ENCODE measurements around the gene TACC2.

Gene TACC2

GRCh38 chr10:122141821-122142640, 153.1 kb downstream of the TACC2 start:
- DNase-seq (ENCODE audit: low read depth in 4 of 4, low spot score in 1 of 4) = no peak

GRCh38 chr10:122142641-122143237, 153.8 kb downstream of the TACC2 start:
- peak in 1 of 4 experiments; percentile 10 for DNase-seq (ENCODE audit: low read depth in 4 of 4, low spot score in 1 of 4)

DNA sequence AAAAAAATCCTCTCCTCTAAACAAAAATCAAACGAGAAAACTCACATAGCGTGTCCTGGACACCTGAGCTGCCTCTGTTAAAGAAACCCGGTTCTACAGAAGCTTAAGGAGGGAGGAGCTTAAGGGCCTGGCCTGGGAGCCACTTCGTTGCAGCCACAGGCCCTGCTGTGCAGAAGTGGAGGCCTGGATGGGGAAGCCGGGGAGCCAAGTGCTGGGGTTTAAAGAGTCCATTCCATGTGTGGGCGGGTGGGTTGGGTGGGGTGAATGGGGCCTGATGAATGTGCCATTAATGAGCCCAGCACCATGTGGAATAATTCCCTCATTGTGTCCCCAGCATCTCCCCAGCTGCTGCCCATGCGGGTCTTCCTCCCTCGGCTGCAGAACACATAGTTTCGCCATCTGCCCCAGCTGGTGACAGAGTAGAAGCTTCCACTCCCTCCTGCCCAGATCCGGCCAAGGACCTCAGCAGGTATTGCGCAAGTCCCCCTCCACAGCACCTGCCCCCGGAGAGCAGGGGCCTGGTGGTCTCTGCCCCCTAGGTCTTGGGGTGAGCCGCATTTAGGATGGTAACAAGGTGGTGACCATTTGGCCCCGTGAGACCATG, 154.4 kb downstream of the TACC2 start:
- DNase-seq (ENCODE audit: low read depth in 4 of 4, low spot score in 1 of 4) = no peak

DNA sequence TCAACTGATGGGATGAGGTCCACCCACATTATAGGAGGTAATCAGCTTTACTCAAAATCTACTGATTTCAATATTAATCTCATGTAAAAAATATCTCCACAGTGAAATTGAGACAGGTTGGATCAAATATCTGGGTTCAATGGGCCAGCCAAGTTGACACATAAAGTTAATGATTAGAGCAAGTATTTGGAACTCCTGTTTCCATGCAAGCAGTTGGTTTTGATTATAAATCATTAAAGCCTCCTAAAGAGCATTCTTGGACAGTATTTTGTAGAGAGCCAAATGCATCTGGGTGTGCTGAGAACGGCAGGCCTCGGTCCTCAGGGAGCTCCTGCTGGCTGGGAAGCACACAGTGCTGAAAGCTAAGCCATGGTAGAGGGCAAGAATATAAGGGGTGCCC, 155.2 kb downstream of the TACC2 start:
- no peak for DNase-seq (ENCODE audit: low read depth in 4 of 4, low spot score in 1 of 4)

DNA sequence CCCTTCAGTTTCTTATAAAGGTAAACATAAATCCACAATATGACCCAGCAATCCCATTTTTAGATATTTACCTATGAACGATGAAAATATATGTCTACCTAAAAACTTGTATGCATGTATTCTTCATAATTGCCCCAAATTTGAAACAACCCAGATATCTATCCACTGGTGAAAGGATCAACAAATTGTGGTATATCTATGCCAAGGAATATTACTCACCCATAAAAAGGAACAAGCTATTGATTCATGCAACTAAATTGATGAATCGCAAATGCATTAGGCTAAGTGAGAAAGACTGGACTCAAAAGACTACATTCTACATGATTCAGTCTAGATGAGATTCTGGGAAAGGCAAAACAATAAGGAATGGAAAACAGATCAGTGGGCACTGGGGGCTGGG, 156.2 kb downstream of the TACC2 start:
- DNase-seq (ENCODE audit: low read depth in 4 of 4, low spot score in 1 of 4) = no peak

DNA sequence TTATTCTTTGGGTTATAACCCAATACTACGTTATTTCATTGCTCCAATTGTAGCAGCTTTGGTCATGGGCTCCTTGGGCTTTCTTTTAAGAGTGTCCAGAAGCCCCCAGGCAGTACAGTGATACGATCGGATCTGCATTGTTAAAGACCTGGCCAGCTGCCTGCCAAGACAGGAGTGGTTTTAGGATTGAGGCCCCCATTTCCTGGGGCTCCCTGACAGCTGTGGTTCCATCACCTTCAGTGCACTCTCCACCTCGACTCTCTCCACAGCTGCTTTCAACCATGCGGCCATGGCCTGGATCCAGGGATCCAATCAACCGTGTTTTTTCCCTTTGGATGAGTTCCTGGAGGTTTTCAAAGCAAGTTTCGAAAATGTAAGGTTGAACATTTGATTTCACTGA, 158.7 kb downstream of the TACC2 start:
- DNase-seq (ENCODE audit: low read depth in 4 of 4, low spot score in 1 of 4) = no peak

- no peak for DNase-seq (ENCODE audit: low read depth in 4 of 4, low spot score in 1 of 4)
Measured at GRCh38 chr10:122148876-122149560, 160.1 kb downstream of the TACC2 start.

- no peak for DNase-seq (ENCODE audit: low read depth in 4 of 4, low spot score in 1 of 4)
Measured at GRCh38 chr10:122149561-122150505, 160.9 kb downstream of the TACC2 start.

DNA sequence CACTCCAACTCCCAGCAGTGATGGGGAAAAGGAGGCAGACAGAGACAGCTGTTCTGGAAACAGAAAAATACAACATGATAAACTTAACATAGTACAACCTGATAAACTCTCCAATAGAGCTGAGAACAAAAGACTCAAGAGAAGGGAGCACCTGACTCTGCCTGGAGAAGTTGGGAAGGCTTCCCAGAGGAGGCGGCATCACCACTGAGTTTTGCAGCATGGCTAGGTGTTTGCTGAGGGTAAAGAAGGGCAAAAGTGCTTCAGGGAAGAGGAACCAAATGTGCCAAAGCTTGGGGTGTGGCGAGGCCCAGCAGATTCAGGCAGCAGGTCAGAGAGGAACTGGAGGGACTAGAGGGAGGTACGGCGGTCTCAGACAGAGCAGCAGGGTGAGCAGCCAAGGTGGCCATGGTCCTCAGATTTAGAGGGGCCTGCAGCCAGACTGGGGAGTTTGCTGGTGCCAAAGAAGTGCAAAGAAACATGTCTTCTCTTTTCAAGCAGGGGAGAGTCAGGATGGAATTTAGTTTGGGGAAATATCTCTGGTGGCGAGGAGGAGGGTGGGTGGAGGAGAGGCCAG, 162.2 kb downstream of the TACC2 start:
- DNase-seq (ENCODE audit: low read depth in 4 of 4, low spot score in 1 of 4) = no peak

GRCh38 chr10:122152544-122152943, 163.6 kb downstream of the TACC2 start:
- DNase-seq (ENCODE audit: low read depth in 4 of 4, low spot score in 1 of 4) = no peak

DNA sequence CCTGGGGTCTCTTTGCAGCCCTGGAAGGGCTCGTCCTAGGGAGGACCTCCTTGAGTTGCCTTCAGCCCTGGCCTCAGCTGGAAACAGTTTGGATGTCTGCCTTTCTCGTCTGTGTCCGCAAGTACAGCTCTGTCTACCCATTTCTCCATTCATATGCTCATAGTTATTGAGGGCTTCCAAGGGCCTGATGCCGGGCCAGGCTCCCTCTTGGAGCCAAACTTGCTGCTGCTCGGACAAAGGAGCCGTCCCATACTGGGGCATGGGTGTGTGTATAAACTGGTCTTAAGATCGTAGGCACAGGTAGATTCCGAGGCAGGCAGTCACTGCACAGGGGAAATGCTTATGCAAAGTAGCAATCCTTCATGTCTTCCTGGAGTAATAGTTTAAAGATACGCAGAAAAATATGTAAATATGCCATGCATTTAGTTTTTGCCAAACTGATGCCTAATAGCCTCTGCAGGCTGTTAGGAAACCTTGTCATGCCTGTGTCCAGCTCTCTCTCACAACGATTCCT, 165.1 kb downstream of the TACC2 start:
- no peak for DNase-seq (ENCODE audit: low read depth in 4 of 4, low spot score in 1 of 4)

DNA sequence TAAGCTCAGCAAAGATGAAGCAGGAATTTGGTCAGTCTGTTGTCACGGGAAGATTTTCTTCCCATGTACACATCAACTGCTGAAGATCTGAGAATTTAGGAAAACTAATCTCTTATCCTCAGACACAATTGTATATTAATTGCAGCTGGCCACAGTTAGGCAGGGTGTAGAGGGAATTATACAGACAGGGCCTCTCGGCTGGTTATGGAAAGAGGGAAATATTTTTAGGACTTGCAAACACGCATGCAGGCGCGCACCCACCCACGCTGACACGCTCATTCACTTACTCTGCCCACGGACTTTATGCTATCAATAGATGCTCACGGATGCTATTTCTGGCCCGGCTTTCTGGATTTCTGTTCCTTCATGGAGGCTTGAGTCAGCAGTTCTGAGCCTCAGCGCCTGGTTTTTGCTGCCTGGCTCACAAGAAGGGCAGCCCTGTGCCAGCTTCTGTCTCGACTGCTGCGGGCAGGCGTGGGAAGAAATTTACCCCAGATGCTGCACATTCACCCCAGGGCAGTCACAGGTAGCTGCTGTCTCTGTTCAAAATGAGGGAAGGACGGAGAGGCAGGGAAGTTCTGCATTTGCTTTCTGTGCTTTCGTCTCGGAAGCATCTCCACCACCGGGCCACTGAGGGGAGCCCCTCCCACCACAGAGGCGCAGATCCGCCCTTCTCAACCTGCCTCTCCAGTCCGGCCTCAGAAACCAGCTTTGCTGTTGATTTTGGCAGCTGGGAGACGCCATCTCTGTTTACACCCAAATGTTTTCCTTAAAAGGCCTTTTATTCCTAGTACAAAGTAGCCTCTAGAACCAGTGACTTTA, 165.8 kb downstream of the TACC2 start:
- DNase-seq (ENCODE audit: low read depth in 4 of 4, low spot score in 1 of 4) = no peak

GRCh38 chr10:122157451-122157850, 168.5 kb downstream of the TACC2 start:
- no peak for DNase-seq (ENCODE audit: low read depth in 4 of 4, low spot score in 1 of 4)

GRCh38 chr10:122158362-122158761, 169.4 kb downstream of the TACC2 start:
- DNase-seq (ENCODE audit: low read depth in 4 of 4, low spot score in 1 of 4) = no peak

DNA sequence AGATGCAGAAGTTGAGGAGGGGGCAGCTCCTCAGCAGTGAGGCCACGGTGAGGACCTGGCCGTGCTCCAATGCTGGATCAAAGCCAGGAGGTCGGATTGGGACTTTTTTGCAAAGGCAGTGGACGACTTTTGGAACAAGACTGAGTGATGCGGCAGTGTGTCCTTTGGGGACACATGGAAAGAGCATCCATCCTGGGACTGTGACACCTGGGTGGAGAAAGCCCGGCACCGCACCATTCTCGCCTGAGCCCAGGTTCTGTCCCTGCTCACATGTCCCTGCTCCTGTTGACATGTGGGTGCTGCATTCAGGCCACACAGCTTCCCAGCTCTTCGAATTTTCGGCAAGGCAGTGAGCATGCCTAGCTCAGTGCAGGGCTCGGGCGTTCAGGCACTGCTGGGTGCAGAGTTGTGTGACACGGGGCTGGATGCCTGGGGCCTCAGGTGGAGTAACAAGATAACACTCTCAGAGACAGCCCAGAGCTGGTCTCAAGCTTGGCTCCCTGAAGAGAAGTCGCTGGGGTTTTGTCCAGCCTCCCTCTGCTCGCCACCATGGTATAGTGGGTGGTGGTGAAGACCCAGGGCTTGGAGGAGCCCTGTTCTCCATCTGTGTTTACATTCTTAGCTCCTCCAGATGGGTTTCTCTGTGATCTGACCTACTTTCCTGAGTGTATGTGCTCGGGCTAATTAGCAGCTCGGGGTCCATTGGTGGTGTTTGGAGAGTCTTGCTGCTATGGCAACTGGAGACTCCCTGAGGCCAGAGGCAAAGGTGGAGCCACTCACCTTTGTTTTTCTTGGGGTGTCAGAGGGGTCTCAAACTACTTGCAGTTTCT, 170.4 kb downstream of the TACC2 start:
- DNase-seq (ENCODE audit: low read depth in 4 of 4, low spot score in 1 of 4) = no peak

GRCh38 chr10:122161795-122162194, 172.8 kb downstream of the TACC2 start:
- no peak for DNase-seq (ENCODE audit: low read depth in 4 of 4, low spot score in 1 of 4)

GRCh38 chr10:122162671-122163173, 173.8 kb downstream of the TACC2 start:
- DNase-seq (ENCODE audit: low read depth in 4 of 4, low spot score in 1 of 4) = no peak
